ENCODE results near the gene FIGLA.

The FIGLA gene

GRCh38 chr2:70757966-70758365 is 32.5 kb downstream of the FIGLA start:
- ChIA-PET CTCF (interaction anchor here (1.5 to 2.7 kb wide), 2 partner anchors 9 to 11 kb away, joined by 4 to 13 read pairs; partner anchors contain the start of gene ADD2), POLR2A (no interaction called here)
- no peak for DNase-seq (ENCODE audit: extremely low spot score)
- no peak for TF ChIP-seq CTCF (IDR thresholded peaks at IDR 0.05; ENCODE audit: control extremely low read depth, extremely low read depth, low read depth, missing control alignments)

- no peak for DNase-seq (ENCODE audit: extremely low spot score)
- ChIA-PET POLR2A (no interaction called here), CTCF (interaction anchor here (0.7 kb wide), 1 partner anchor 67 kb away, joined by 3 read pairs; no protein-coding TSS in a partner anchor)
- no peak for TF ChIP-seq CTCF (IDR thresholded peaks at IDR 0.05; ENCODE audit: control extremely low read depth, extremely low read depth, low read depth, missing control alignments)
Measured at GRCh38 chr2:70757360-70757759, 33.1 kb downstream of the FIGLA start.

GRCh38 chr2:70756128-70756527 is 34.3 kb downstream of the FIGLA start:
- no peak for TF ChIP-seq CTCF (IDR thresholded peaks at IDR 0.05; ENCODE audit: control extremely low read depth, extremely low read depth, low read depth, missing control alignments)
- POLR2A ChIA-PET: no interaction called here
- DNase-seq (ENCODE audit: extremely low spot score): no peak
- CTCF ChIA-PET: interaction anchor here (1.1 kb wide), 1 partner anchor 115 kb away, joined by 3 read pairs; no protein-coding TSS in a partner anchor

GRCh38 chr2:70753902-70754301 is 36.5 kb downstream of the FIGLA start:
- TF ChIP-seq CTCF (IDR thresholded peaks at IDR 0.05; ENCODE audit: control extremely low read depth, extremely low read depth, low read depth, missing control alignments): no peak
- POLR2A ChIA-PET: no interaction called here
- no peak for DNase-seq (ENCODE audit: extremely low spot score)
- CTCF ChIA-PET: no interaction called here

GRCh38 chr2:70753031-70753430 is 37.4 kb downstream of the FIGLA start:
- TF ChIP-seq CTCF (IDR thresholded peaks at IDR 0.05; ENCODE audit: control extremely low read depth, extremely low read depth, low read depth, missing control alignments): no peak
- ChIA-PET CTCF (no interaction called here), POLR2A (no interaction called here)
- no peak for DNase-seq (ENCODE audit: extremely low spot score)

GRCh38 chr2:70752396-70752795 is 38.0 kb downstream of the FIGLA start:
- ChIA-PET CTCF (no interaction called here), POLR2A (no interaction called here)
- DNase-seq (ENCODE audit: extremely low spot score): no peak
- no peak for TF ChIP-seq CTCF (IDR thresholded peaks at IDR 0.05; ENCODE audit: control extremely low read depth, extremely low read depth, low read depth, missing control alignments)

- DNase-seq (ENCODE audit: extremely low spot score): no peak
- POLR2A ChIA-PET: no interaction called here
- CTCF ChIA-PET: no interaction called here
- TF ChIP-seq CTCF (IDR thresholded peaks at IDR 0.05; ENCODE audit: control extremely low read depth, extremely low read depth, low read depth, missing control alignments): no peak
Measured at GRCh38 chr2:70751881-70752280, 38.6 kb downstream of the FIGLA start.

Data from GM10248 (cell line).